Tibial nerve (tissue), 4 donors: ENCODE data around the gene IQCC. TPM values are rescaled to one million over a fixed set of nuclear protein-coding genes. Genes with fewer than 3 reads are reported as not detected.

Experiments
- DNase-seq, 2 donors: peaks; one replicate each; pipeline ENCODE4 v3.0.0-alpha.2; 2019; ENCODE audit warnings: low spot score in 2 of 2
- H3K27ac ChIP-seq, 4 donors: fragments of 200-600 bp; sonication (generic) in 3 of 4; one replicate each; pipeline ENCODE4 v1.5.1; 2017 to 2019; ENCODE audit warnings: mild to moderate bottlenecking in 1 of 4
- H3K27me3 ChIP-seq, 2 donors: fragments of 200-600 bp; sonication (generic) in 1 of 2; one replicate each; pipeline versions ENCODE4 v1.5.1 to v1.6.0; 2017 to 2019
- H3K36me3 ChIP-seq, 3 donors: fragments of 200-600 bp; sonication (generic); one replicate each; pipeline ENCODE4 v1.5.1; 2018 to 2019
- H3K4me1 ChIP-seq, 4 donors: fragments of 200-600 bp; sonication (generic) in 3 of 4; one replicate each; pipeline ENCODE4 v1.5.1; 2017 to 2019
- H3K4me3 ChIP-seq, 4 donors: fragments of 200-600 bp; sonication (generic) in 3 of 4; one replicate each; pipeline ENCODE4 v1.5.1; 2017 to 2019; ENCODE audit warnings: mild to moderate bottlenecking in 1 of 4, moderate library complexity in 1 of 4
- H3K9me3 ChIP-seq, 4 donors: fragments of 200-600 bp; sonication (generic) in 3 of 4; one replicate each; pipeline ENCODE4 v1.5.1; 2017 to 2019
- CTCF ChIP-seq, 5 experiments: fragments of 200-600 bp in 3 of 5; fragments of 450-650 bp in 2 of 5; sonication (generic) in 3 of 5; IDR thresholded peaks; one replicate each; pipeline ENCODE4 v1.5.1; 2016 to 2019; ENCODE audit warnings: antibody characterized with exemption in 5 of 5, mild to moderate bottlenecking in 3 of 5, moderate library complexity in 2 of 5
- EP300 ChIP-seq, 2 donors: sonication (generic); formaldehyde crosslinking; IDR thresholded peaks; one replicate each; pipeline ENCODE4 v1.6.1; 2017; ENCODE audit warnings: antibody characterized with exemption in 2 of 2, mild to moderate bottlenecking in 1 of 2
- POLR2A ChIP-seq, 2 donors: fragments of 450-650 bp; IDR thresholded peaks; one replicate each; pipeline ENCODE4 v1.6.1; 2017; ENCODE audit warnings: antibody characterized with exemption in 2 of 2, mild to moderate bottlenecking in 2 of 2, moderate library complexity in 2 of 2
- WGBS, 2 donors: methylation state at CpG; one replicate each; pipeline ENCODE4 v1.1.5; 2018; 5-methylcytosine and 5-hydroxymethylcytosine counted together
- total RNA-seq, 4 donors: library from RNA; depleted of rRNA; stranded (reverse); fragments of >200 nt; gene quantifications; one replicate each; pipeline ENCODE4 v1.1.0, GENCODE V29; 2016

Gene IQCC
- total RNA-seq, 4 donors from 2014 or later, result 2.4 to 4.7 (median 3.7) TPM

- Histone ChIP-seq H3K4me1 (peaks cover 0 to 30% (median 14%) of the 10 kb centered on the region in 4 donors), H3K27ac (peak overlapping the region in 1 of 4 donors; percentile 87), H3K9me3 (no peaks in the 10 kb centered on the region), H3K27me3 (no peaks in the 10 kb centered on the region), H3K36me3 (peaks cover 3 to 47% (median 15%) of the 10 kb centered on the region in 3 donors), H3K4me3 (no peak overlapping the region)
- DNase-seq, result no peak
- no peak for TF ChIP-seq POLR2A (IDR thresholded peaks at IDR 0.05)
- no peak for TF ChIP-seq EP300 (IDR thresholded peaks at IDR 0.05)
- TF ChIP-seq CTCF (IDR thresholded peaks at IDR 0.05), result no peak
- whole genome bisulfite sequencing, 2 donors, result 79 to 82% methylated on average over 3 of the region's 3 CpGs
Observed at GRCh38 chr1:32198237-32199042, 7.0 kb upstream of the IQCC start.

- Histone ChIP-seq H3K4me3 (no peak overlapping the region), H3K4me1 (peaks cover 0 to 30% (median 14%) of the 10 kb centered on the region in 4 donors), H3K27me3 (no peaks in the 10 kb centered on the region), H3K27ac (peak overlapping the region in 3 of 4 donors; percentile 70 to 95 (median 87)), H3K9me3 (no peaks in the 10 kb centered on the region), H3K36me3 (peaks cover 3 to 40% (median 9%) of the 10 kb centered on the region in 3 donors)
- WGBS, 2 donors, result 59 to 64% methylated on average over 3 to 4 of the region's 4 CpGs
- TF ChIP-seq POLR2A (IDR thresholded peaks at IDR 0.05), result no peak
- no peak for TF ChIP-seq CTCF (IDR thresholded peaks at IDR 0.05)
- no peak for TF ChIP-seq EP300 (IDR thresholded peaks at IDR 0.05)
- no peak for DNase-seq
Observed at GRCh38 chr1:32199043-32199716, 6.3 kb upstream of the IQCC start.

- peak overlapping the region in 3 of 4 donors; percentile 70 to 95 (median 87) for H3K27ac ChIP-seq
- DNase-seq, result peak in 1 of 2 donors; percentile 29
- no peak for TF ChIP-seq EP300 (IDR thresholded peaks at IDR 0.05)
- no peak for TF ChIP-seq POLR2A (IDR thresholded peaks at IDR 0.05)
- no peak for TF ChIP-seq CTCF (IDR thresholded peaks at IDR 0.05)
- WGBS, 2 donors, result 17 to 48% methylated on average over 4 to 6 of the region's 6 CpGs
- H3K9me3 ChIP-seq, result no peaks in the 10 kb centered on the region
- H3K36me3 ChIP-seq, result peaks cover 3 to 35% (median 7%) of the 10 kb centered on the region in 3 donors
- peak overlapping the region in 1 of 4 donors; percentile 67 for H3K4me3 ChIP-seq
- H3K27me3 ChIP-seq, result no peaks in the 10 kb centered on the region
- peaks cover 0 to 33% (median 15%) of the 10 kb centered on the region in 4 donors for H3K4me1 ChIP-seq
Observed at GRCh38 chr1:32199717-32200072, 5.8 kb upstream of the IQCC start.

GRCh38 chr1:32200226-32201010 is 5.1 kb upstream of the IQCC start, which contains the start of gene CCDC28B:
Gene CCDC28B (plus strand): TSS chr1:32200595. CDS start chr1:32201936, 1,341 bp downstream.
- Histone ChIP-seq H3K4me3 (peak within 1 kb of the TSS; percentile 40 to 81 (median 64)), H3K36me3 (peaks cover 0 to 28% (median 0%) of the 10 kb centered on the region in 3 donors), H3K4me1 (peaks cover 0 to 40% (median 21%) of the 10 kb centered on the region in 4 donors), H3K27me3 (no peaks in the 10 kb centered on the region), H3K9me3 (no peaks in the 10 kb centered on the region), H3K27ac (peak within 1 kb of the TSS; percentile 65 to 95 (median 78))
- DNase-seq, result peak; percentile 48 to 65
- WGBS, 2 donors, result 0% methylated on average over 15 to 26 of the region's 34 CpGs
- TF ChIP-seq CTCF (IDR thresholded peaks at IDR 0.05) (no peak), EP300 (IDR thresholded peaks at IDR 0.05) (peak in 1 of 2 donors; percentile 78), POLR2A (IDR thresholded peaks at IDR 0.05) (peak in 1 of 2 donors; percentile 44)
